CD4-positive, alpha-beta T cell treated with Interferon gamma for 1 hour (primary cell): ENCODE measurements around the gene DOCK1.
"Not testable (repeated sequence)": the region's sequence is repeated elsewhere in the genome, so short reads cannot be mapped to it uniquely, and the experiment has no call there.

Experiments used
- DNase-seq: peaks from one replicate; pipeline ENCODE4 v3.0.0-alpha.2; 2020

The DOCK1 gene

DNA sequence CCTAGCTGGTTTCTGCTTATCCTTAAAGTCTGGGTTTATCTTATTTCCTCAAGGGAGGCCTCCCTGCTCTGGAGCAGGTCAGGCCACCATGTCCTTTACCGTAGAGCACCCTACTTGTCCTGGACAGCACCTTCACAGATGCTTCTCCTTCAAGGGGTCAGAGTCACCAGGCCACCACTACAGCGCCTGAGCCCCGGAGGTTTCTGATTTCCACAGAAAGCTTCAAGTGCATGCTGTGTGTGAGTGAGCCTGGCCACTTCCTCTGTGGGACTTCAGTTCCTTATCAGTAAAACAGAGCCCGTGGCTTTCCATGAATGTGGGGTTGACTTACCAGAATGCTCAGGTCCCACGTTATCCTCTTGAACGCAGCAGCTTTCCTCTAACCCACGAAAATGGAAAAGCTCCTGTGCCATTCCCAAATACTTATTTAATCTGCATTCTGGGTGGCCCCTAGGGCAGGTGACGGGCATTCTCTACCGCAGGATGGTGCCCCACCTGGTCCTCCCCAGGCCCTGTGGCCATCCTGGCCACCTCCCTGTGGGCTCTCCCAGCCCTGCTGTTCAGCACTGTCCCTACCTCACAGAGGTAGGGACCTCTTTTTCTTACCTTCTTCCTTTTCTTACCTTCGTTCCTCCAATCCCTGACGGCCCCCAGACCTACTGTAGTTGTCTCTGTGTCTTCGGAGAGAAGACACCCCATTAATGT lies 1.4 kb upstream of the DOCK1 start:
- no peak for DNase-seq

DNA sequence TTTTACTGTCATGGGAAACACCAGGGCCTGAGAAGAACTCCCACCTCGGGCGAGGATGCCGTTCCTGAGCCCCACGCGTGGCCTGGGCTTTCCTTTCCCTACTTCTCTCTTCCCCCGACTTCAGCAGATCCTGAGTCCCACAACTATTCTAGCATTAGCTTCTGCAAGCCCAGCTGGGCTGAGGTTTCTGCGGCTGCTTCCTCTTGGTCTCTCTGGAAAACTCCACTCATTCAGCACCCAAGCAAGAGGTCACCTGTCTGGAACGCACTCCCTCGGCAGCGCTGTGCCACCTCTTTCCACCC lies 761 bp upstream of the DOCK1 start:
- DNase-seq, result no peak

DNA sequence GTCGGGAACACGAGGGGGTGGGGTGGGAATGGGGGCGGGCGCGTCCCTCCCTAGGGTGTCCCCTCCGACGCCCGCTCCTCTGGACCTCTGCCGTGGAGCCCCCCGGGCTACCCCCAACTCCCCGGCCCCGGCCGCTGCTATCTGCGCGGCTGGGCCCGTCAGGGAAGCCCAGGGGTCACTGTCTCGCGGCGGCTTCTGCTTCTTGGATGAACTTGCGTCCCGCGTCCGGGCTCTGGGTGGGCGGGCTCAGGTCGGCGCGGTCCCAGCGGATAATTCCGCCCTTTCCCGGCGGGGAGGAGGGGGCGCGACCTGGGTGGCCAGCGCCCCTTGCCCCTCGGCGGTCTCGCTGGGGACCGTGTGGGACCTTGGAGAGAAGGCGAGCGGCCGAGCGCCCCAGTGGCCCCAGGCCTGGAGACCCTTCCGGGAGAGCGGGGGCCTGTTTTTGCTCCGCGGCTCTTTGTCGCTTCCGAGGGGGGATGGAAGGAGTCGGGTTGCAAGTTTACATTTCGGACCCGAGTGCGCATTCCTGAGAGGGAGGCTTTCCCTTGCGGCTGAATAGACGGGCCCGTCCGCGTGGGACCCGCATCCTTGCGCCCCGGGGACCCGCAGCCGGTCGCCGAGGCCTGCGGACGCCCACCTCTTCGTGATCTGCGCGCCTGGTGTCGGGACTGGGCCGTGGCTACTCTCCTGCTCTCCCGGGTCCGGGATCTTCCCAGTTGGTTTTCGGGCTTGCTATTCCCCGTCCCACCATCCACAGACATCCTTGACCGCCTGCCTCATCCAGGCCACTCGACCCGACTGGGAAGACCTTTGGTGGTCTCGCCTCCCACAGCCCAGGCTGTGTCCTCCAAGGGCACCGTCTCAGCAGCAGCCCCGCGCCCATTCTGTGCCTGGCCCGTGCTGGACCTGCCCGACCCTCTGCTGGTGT lies 812 bp downstream of the DOCK1 start:
- DNase-seq, result no peak

DNA sequence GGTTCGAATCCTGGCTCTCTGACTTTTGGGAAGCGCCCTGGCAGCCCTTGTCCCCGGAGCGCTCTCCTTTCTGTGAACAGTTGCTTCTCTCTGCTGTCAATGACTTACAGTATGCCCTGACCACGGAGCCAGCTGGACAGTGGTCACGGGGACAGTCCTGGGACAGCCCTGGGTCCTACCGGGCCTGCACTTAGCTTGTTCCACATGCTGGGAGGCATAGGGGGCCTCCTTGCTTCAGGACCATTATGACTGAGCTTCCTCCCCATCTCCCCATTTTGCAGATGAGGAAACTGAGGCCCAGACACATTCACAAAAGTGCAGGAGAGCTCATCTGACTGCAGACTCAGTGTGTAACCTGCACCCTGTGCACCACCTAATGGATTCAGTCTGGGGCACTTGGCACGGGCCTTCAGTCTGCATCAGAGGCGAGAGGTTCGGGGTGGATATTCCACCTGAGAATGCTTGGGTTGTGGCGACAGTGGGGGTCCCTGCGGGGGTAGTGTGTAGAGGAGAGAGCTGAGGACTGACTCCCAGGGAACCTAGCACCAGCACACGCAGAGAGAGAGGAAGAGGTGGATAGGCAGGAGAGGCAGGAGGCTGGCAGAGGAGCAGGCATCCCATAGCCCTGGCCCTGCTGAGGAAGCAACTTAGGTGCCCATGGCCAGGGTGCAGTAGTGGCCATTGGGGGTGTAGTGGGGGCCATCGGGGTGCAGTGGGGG lies 1.6 kb downstream of the DOCK1 start:
- DNase-seq, result no peak

DNA sequence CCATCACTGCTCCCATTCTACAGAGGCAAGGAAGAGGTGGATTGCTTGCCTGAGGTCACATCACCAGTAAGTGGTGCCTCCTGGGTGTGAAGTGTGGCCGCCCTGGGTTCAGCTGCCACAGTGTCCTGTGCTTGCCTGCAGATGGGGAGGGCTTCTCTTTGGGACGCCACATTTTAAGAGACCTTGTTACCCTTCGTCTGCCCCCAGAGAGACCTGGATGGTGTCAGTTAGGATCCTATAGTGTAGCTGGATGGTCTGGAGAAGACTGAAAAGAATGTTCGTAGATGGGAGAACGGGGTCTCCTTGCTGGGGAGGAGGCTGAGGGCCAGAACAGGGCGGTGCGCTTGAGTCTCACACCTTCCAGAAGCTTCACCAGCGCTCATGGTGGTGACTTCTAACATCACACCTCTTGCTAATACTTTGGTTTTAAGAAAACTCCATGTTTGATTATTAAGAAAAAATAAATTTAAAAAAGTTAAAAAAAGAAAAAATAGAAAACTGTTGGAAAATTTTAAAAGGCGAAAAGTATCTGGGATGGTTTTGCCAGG lies 2.3 kb downstream of the DOCK1 start:
- no peak for DNase-seq

DNA sequence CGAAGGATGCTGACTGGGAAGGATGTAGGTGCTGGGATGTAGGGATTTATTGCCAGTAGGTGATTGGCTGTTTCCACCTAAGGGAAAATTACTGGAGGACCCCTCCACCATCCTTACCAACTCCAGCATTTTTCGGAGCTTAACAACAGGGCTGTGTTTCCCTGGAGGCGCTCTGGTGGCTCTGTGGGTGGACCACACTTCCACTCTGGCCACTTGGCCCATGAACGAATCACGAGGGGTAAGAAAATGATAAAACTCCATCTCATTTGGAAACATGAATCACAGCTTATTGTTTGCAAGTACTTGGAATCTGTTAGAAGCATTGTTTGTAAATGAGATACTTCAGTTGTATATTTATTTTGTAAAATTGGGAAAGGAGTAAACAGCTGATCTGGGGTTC lies 3.0 kb downstream of the DOCK1 start:
- DNase-seq, result no peak

DNA sequence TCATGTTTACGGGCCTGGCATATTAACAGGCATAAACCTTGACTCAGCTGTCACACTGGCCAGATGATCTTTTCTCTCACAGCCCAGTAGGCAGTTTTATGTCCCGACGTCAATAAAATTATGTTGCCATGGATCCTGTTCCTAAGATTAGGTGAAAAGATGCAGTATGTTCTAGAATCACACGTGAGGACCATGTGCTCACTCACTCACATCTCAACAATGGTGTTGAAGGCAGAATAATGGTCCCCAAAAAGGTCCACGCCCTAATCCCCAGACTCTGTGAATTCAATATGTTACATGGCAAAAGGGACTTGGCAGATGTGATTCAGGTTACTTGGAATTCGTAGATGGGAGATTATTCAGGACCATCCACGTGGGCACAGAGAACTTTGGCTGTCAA lies 3.5 kb downstream of the DOCK1 start:
- no peak for DNase-seq

DNA sequence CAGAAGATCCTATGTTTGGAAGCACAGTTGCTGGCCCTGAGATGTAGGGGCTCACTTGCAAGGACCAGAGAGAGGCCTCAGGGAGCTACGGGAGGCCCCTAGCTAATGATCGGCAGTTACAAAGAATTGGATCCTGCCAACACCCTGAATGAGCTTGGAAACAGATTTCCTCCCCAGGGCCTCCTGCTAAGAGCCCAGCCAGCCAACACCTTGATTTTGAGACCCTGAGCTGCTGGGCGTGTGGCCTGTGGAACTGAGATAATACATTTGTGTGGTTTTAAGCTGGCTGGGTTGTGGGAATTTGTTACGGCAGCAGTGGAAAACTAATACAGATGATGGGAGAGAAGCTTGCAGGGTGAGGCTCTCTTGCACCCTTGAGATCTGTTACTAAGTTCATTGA lies 3.9 kb downstream of the DOCK1 start:
- no peak for DNase-seq

DNA sequence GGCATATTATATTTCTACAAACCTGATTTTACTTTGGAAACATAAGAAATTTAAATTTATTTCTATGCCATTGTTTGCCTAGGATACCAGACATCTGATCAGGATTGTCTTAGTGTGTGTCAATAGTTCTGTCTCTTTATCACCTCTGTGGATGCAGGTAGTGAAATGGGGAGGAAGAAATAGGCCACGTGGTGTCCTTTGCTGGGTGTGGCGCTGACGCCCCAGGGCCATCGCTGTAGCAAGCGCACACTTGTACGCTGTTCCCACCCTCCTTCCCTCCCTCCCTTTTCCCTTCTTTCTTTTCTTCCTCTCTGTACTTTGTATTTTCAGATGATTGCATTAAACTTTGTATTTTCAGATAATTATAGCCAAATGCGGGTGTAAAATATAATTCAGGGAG lies 5.0 kb downstream of the DOCK1 start:
- DNase-seq, result no peak

DNA sequence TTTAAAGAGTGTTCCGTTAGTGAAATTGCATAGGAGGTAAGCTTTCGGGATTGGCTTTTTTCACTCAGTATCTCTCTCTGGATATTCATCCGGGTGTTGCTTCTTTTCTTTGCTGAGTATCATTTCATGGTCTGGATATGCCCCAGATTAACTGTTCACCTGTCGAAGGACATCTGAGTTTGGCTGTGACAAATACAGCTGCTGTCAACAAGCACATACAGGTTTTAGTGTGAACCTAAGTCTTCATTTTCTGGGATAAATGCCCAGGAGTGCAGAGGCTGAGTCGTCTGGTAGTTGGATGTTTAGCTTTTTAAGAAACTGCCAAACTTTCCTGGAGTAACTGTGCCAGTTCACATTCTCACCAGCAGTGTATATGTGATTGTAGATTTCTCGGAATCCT lies 5.6 kb downstream of the DOCK1 start:
- DNase-seq, result no peak

DNA sequence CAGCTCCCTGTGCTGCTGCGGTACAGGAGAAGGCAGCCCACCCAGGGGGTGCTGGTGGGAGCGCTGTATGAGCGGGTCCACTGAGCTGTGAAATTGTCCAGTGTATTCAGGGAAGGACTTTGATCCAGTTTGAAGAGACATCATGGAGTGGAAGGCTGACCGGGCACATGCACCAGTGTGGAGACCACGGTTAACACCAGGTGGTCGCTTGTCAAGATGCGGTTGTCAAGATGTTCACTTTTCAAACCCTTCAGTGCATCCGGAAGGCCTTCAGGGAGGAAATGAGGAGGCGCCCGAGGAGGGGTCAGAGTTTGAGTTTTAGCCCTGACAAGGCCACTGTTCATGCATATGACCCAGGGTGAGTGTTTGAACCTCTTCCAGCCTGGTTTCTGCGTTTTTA lies 6.1 kb downstream of the DOCK1 start:
- no peak for DNase-seq

DNA sequence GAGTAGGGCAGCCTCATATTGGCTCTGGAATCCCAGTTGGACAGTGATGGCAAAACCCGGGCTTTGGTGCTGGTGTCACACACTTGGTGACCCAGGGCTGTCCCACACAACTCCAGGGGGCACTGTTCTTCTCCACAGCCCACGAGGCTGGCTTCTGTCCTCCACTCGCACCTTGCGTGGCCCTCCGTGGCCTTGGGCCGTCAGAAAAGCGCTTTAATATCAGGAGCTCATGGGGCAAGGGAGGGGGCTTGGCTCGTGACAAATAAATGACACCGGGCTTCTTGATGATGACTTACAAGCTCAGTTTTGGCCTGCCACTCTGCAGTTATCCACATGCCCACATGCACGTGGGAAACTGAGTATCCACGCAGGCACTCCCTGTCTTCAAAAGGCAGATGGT lies 8.1 kb downstream of the DOCK1 start:
- no peak for DNase-seq

DNA sequence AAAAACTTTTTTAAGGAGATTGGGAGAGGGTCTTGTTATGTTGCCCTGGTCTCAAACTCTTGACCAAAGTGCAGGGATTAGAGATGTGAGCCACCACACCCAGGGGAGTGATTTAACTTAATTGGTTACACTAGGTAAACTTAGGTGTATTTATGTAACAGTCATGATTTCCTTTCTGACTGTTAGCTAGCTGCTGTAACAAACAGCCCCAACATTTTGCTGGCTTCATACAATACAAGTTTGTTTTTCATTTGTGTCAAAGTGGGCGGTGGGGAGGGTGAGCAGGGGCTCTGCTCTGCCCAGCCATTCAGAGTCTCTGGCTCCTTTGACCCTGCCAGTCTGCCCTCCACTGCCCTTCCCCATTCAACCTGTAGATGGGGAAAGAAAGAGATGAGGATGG lies 9.3 kb downstream of the DOCK1 start:
- DNase-seq, result no peak

DNA sequence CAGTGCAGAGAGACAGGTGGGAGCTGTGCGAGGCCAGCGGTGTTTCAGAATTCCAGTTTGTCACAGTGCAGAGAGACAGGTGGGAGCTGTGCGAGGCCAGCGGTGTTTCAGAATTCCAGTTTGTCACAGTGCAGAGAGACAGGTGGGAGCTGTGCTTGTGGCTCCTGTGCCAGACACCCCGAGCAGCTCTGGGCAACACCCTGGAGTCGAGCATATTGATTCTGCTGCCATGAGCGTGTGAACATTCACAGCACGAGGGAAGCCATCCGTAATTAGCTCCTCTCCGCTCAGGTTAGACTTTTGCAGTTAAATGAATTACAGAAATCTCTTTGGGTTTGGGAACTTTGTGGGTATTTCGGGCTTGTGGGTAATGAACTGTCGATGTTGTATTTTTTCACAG lies 11.7 kb downstream of the DOCK1 start:
- DNase-seq, result not testable (repeated sequence)

DNA sequence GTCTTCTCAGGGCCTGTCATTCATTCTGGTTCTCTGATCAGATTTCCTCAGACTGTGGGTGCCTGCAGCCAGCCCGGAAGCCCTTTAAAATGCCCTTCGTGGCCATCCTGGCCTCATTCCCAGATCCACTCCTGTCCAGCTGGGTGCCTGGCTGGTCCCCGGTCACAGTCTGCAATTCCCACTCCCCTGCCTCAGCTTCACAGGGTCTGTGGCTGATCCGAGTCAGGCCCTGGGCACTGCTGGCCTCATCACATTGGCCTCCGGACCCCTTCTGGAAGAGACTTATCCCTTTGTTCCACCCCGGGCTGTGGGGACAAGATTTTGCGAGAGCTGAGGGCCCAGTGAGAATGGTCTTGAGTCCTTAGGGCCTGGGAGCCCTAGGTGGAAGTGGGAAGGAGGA lies 12.1 kb downstream of the DOCK1 start:
- DNase-seq, result no peak

DNA sequence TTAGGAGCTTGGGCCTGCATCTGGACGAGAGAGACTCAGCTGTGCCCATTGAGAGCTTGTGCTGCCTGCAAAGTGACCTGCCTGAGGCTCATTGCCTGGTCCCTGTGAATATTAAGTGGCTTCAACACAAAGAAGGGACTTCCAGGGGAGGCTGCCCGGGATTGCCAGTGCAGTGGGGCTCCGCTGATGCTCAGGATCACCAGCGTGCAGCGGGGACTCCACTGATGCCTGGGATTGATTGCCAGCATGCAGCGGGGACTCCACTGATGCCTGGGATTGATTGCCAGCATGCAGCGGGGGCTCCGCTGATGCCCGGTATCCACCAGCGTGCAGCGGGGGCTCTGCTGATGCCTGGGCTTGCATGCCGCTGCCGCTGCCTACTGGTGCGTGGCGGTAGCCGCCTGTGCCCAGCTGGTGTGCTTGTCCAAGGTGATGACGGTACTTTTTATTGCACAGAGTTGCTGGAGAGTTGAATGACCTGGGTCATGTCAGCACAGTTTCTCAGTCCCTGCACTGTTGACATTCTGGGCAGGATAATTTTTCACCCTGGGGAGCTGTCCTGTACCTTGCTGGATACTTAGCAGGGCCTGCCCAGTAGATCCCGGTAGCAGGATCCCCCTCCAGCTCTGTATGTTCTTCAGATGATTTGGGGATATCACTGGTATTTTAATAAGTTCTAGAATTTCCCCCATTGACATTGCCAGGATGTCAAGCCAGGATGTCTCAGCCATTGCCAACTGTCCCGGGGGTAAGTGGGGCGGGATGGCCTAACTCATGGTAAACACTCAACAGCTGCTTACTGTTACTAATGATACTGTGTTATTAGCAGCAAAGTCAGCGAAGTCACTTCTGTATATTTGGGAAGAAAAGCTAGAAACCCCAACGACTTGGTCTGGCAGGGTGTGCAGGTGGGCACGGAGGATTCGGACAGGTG lies 13.0 kb downstream of the DOCK1 start:
- DNase-seq, result no peak

DNA sequence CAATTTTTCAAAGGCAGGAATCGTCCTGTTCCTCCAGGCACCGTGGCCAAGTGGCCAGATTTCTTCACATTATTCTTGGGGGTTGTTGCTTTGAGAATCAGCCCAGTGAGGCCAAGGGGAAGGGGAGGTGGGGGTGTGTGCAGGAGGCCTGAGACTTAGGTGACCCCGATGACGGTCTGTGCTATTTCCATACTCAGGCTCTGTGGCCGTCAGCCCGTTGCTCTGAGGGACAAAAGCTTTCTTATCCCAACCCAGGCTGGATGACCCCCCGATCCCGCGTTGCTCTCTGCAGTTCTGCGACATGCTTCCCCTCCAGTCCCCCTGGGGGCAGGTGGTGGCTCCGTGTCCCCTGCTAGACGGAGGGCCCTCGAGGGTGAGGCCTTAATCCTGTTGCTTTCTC lies 14.2 kb downstream of the DOCK1 start:
- DNase-seq, result no peak

DNA sequence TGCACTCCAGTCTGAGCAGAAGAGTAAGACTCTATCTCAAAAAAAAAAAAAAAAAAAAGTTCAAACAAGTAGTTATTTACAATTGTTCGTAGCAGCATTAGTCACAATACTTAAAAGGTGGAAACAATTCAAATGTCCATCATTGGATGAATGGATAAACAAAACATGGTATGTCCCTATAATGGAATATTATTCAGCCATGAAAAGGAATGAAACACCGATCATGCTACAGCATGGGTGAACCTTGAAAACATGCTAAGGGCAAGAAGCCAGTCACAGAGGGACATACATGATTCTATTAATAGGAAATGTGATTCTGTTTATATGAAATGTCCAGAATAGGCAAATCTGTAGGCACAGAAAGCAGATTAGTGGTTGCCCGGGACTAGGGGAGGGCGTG lies 15.9 kb downstream of the DOCK1 start:
- DNase-seq, result no peak

DNA sequence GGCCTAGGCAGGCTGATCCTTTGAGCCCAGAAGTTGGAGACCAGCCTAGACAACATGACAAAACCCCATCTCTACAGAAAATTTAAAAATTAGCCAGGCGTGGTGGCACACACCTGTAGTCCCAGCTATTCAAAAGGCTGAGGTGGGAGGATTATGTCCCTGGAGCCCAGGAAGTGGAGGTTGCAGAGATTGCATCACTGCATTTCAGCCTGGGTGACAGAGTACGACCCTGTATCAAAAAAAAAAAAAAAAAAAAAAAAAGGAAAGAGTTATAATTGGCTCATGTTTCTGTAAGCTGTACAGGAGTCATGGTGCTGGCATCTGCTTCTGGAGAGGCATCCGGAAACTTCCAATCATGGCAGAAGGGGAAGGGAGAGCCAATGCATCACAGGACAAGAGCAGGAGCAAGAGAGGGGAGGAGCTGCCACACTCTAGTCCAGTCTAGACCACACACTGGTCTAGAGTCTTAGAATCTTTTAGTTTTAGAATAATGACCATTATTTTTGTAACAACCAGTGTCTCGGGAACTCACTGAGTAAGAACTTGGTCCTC lies 16.8 kb downstream of the DOCK1 start:
- no peak for DNase-seq

DNA sequence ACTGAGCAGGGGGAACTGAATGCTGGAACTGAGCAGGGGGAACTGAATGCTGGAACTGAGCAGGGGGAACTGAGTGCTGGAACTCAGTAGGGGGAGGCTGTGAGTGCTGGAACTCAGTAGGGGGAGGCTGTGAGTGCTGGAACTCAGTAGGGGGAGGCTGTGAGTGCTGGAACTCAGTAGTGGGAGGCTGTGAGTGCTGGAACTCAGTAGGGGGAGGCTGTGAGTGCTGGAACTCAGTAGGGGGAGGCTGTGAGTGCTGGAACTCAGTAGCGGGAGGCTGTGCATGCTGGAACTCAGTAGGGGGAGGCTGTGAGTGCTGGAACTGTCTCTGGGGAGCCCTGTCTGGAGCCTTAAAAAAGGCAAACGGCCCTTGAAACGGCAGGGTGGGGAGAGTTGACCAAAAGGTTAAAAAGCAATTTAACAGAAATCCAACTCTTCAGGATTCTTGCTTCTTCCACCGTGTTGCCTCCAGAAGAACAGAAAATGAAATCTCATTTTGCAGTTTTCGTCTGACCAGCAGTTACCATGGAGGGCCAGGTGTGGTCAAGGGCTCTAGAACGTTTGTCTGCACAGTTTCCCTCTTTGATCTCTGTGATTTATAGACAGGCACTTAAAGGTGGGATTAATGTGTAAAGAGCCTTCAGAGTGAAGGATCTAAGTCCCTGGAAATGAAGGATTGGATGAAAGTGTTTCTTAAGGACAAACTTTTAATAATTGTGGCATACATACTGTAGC lies 19.1 kb downstream of the DOCK1 start:
- DNase-seq, result no peak

DNA sequence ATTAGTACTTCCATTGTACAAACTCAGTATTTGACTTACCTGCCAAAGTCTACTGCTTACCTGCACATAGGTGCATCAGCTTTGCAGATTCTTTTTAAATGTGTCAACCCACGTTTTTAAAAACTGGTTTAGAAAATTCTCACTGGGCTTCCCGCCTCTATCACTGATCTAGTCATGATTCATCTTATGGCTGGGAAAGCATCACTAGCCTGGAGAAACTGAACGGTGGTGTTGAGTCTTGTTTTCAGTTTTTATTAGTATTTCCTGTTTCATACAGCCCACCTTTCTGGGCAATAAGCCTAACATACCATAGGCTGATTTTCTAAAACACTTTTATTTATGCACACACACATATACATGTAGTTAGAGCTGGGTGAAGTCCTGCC lies 19.7 kb downstream of the DOCK1 start:
- no peak for DNase-seq

DNA sequence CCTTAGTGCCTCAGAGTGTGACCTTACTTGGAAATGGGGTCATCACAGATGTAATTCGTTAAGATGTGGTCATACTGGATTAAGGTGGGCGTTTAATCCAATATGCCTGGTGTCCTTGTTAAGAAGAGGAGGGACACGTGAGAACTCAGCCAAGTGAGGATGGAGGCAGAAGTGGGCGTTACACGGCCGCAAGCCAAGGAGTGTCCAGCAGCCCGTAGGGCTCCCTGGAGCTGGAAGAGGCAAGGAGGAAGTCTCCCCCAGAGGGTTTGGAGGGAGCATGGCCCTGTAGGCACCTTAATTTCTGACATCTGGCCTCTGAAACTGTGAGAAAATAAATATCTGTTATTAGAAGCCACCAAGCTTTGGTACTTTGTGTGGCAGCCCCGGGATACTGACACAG lies 21.3 kb downstream of the DOCK1 start:
- DNase-seq, result no peak
